Measurements from ENCODE around the gene SRPX.

DNA sequence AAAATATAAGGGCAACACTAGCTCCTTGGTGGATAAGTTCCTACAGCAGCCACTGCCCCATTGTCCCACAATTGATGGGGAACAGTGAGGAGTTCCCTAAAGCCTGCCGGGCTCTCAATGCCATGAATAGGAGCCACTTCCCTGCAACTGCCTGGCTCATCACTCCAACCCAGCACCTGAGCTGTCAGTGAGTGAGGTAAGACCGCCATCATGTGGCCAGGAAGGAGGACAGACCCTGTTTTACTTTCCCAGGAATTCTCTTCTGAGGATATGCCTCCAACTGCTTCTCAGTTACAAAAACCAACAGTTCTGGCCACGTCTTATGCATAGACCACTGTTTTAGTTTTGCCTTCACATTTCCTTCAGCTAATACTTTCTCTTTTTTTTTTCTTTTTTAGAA is 45.5 kb downstream of the SRPX start:
- TF ChIP-seq, protein P1, sequence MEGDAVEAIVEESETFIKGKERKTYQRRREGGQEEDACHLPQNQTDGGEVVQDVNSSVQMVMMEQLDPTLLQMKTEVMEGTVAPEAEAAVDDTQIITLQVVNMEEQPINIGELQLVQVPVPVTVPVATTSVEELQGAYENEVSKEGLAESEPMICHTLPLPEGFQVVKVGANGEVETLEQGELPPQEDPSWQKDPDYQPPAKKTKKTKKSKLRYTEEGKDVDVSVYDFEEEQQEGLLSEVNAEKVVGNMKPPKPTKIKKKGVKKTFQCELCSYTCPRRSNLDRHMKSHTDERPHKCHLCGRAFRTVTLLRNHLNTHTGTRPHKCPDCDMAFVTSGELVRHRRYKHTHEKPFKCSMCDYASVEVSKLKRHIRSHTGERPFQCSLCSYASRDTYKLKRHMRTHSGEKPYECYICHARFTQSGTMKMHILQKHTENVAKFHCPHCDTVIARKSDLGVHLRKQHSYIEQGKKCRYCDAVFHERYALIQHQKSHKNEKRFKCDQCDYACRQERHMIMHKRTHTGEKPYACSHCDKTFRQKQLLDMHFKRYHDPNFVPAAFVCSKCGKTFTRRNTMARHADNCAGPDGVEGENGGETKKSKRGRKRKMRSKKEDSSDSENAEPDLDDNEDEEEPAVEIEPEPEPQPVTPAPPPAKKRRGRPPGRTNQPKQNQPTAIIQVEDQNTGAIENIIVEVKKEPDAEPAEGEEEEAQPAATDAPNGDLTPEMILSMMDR (IDR thresholded peaks at IDR 0.05), result peak; percentile 74
- no peak for TF ChIP-seq ZFX (IDR thresholded peaks at IDR 0.05; ENCODE audit: borderline replicate concordance)
